ENCODE data around the gene DYNC2I2.
A peak's percentile ranks its signal among the peaks of the same experiment; 100 is the strongest.
"Not testable (repeated sequence)": the region's sequence is repeated elsewhere in the genome, so short reads cannot be mapped to it uniquely, and the experiment has no call there.

The DYNC2I2 gene

GRCh38 chr9:128694344-128694743 is 37.7 kb upstream of the DYNC2I2 start:
- no peak overlapping the region for H3K9ac ChIP-seq (ENCODE audit: low read length)
- no peak overlapping the region for H3K4me3 ChIP-seq (ENCODE audit: low read length)
- no peaks in the 10 kb centered on the region for H3K27me3 ChIP-seq (ENCODE audit: control insufficient read depth, insufficient read depth, low read length)
- H3K9me3 ChIP-seq (ENCODE audit: control insufficient read depth, low read length), result no peaks in the 10 kb centered on the region
- peaks cover 6% of the 10 kb centered on the region for H3K4me1 ChIP-seq (ENCODE audit: control insufficient read depth, insufficient read depth, low read length)
- no peaks in the 10 kb centered on the region for H3K36me3 ChIP-seq (ENCODE audit: control insufficient read depth, insufficient read depth, low read length)

GRCh38 chr9:128693738-128694137 is 37.1 kb upstream of the DYNC2I2 start:
- not testable (repeated sequence) for H3K27me3 ChIP-seq (ENCODE audit: control insufficient read depth, insufficient read depth, low read length); H3K4me3 ChIP-seq (ENCODE audit: low read length); H3K36me3 ChIP-seq (ENCODE audit: control insufficient read depth, insufficient read depth, low read length); H3K4me1 ChIP-seq (ENCODE audit: control insufficient read depth, insufficient read depth, low read length); H3K9me3 ChIP-seq (ENCODE audit: control insufficient read depth, low read length); H3K9ac ChIP-seq (ENCODE audit: low read length)

- Histone ChIP-seq H3K4me3 (ENCODE audit: low read length) (peak overlapping the region; percentile 74), H3K27me3 (ENCODE audit: control insufficient read depth, insufficient read depth, low read length) (no peaks in the 10 kb centered on the region), H3K36me3 (ENCODE audit: control insufficient read depth, insufficient read depth, low read length) (no peaks in the 10 kb centered on the region), H3K4me1 (ENCODE audit: control insufficient read depth, insufficient read depth, low read length) (peaks cover 28% of the 10 kb centered on the region), H3K9ac (ENCODE audit: low read length) (peak overlapping the region; percentile 78), H3K9me3 (ENCODE audit: control insufficient read depth, low read length) (no peaks in the 10 kb centered on the region)
Observed at GRCh38 chr9:128690684-128691034, 34.0 kb upstream of the DYNC2I2 start.

GRCh38 chr9:128689820-128690683 is 33.4 kb upstream of the DYNC2I2 start:
- H3K4me1 ChIP-seq (ENCODE audit: control insufficient read depth, insufficient read depth, low read length), result peaks cover 34% of the 10 kb centered on the region
- no peaks in the 10 kb centered on the region for H3K9me3 ChIP-seq (ENCODE audit: control insufficient read depth, low read length)
- peak overlapping the region; percentile 74 for H3K4me3 ChIP-seq (ENCODE audit: low read length)
- H3K9ac ChIP-seq (ENCODE audit: low read length), result peak overlapping the region; percentile 78
- no peaks in the 10 kb centered on the region for H3K27me3 ChIP-seq (ENCODE audit: control insufficient read depth, insufficient read depth, low read length)
- H3K36me3 ChIP-seq (ENCODE audit: control insufficient read depth, insufficient read depth, low read length), result no peaks in the 10 kb centered on the region

GRCh38 chr9:128689293-128689774 is 32.7 kb upstream of the DYNC2I2 start:
- Histone ChIP-seq H3K9me3 (ENCODE audit: control insufficient read depth, low read length) (no peaks in the 10 kb centered on the region), H3K4me1 (ENCODE audit: control insufficient read depth, insufficient read depth, low read length) (peaks cover 41% of the 10 kb centered on the region), H3K9ac (ENCODE audit: low read length) (peak overlapping the region; percentile 63), H3K27me3 (ENCODE audit: control insufficient read depth, insufficient read depth, low read length) (no peaks in the 10 kb centered on the region), H3K4me3 (ENCODE audit: low read length) (no peak overlapping the region), H3K36me3 (ENCODE audit: control insufficient read depth, insufficient read depth, low read length) (no peaks in the 10 kb centered on the region)

GRCh38 chr9:128688501-128689292 is 32.0 kb upstream of the DYNC2I2 start, which contains the start of gene SET:
TSS of gene SET (plus strand) at chr9:128689222. CDS start at chr9:128689583, 361 bp downstream.
- Histone ChIP-seq H3K4me3 (ENCODE audit: low read length) (peak within 1 kb of the TSS; percentile 61), H3K9ac (ENCODE audit: low read length) (peak within 1 kb of the TSS; percentile 82), H3K36me3 (ENCODE audit: control insufficient read depth, insufficient read depth, low read length) (no peaks in the 10 kb centered on the region), H3K4me1 (ENCODE audit: control insufficient read depth, insufficient read depth, low read length) (peaks cover 41% of the 10 kb centered on the region), H3K9me3 (ENCODE audit: control insufficient read depth, low read length) (no peaks in the 10 kb centered on the region), H3K27me3 (ENCODE audit: control insufficient read depth, insufficient read depth, low read length) (no peaks in the 10 kb centered on the region)

GRCh38 chr9:128687453-128687852 is 30.8 kb upstream of the DYNC2I2 start:
- peaks cover 44% of the 10 kb centered on the region for H3K4me1 ChIP-seq (ENCODE audit: control insufficient read depth, insufficient read depth, low read length)

GRCh38 chr9:128685636-128686489 is 29.2 kb upstream of the DYNC2I2 start:
- peaks cover 44% of the 10 kb centered on the region for H3K4me1 ChIP-seq (ENCODE audit: control insufficient read depth, insufficient read depth, low read length)

More at GRCh38 chr9:128687453-128687852, 30.8 kb upstream of the DYNC2I2 start:
- Histone ChIP-seq H3K9me3 (ENCODE audit: control insufficient read depth, low read length) (no peaks in the 10 kb centered on the region), H3K27me3 (ENCODE audit: control insufficient read depth, insufficient read depth, low read length) (no peaks in the 10 kb centered on the region), H3K36me3 (ENCODE audit: control insufficient read depth, insufficient read depth, low read length) (no peaks in the 10 kb centered on the region), H3K4me3 (ENCODE audit: low read length) (no peak overlapping the region), H3K9ac (ENCODE audit: low read length) (no peak overlapping the region)

GRCh38 chr9:128684325-128685199 is 27.9 kb upstream of the DYNC2I2 start:
- peak overlapping the region; percentile 97 for H3K9ac ChIP-seq (ENCODE audit: low read length)
- peak overlapping the region; percentile 72 for H3K4me3 ChIP-seq (ENCODE audit: low read length)
- H3K4me1 ChIP-seq (ENCODE audit: control insufficient read depth, insufficient read depth, low read length), result peaks cover 38% of the 10 kb centered on the region
- no peaks in the 10 kb centered on the region for H3K27me3 ChIP-seq (ENCODE audit: control insufficient read depth, insufficient read depth, low read length)
- no peaks in the 10 kb centered on the region for H3K36me3 ChIP-seq (ENCODE audit: control insufficient read depth, insufficient read depth, low read length)
- H3K9me3 ChIP-seq (ENCODE audit: control insufficient read depth, low read length), result no peaks in the 10 kb centered on the region

More at GRCh38 chr9:128685636-128686489, 29.2 kb upstream of the DYNC2I2 start:
- Histone ChIP-seq H3K9ac (ENCODE audit: low read length) (peak overlapping the region; percentile 72), H3K36me3 (ENCODE audit: control insufficient read depth, insufficient read depth, low read length) (no peaks in the 10 kb centered on the region), H3K4me3 (ENCODE audit: low read length) (peak overlapping the region; percentile 42), H3K27me3 (ENCODE audit: control insufficient read depth, insufficient read depth, low read length) (no peaks in the 10 kb centered on the region), H3K9me3 (ENCODE audit: control insufficient read depth, low read length) (no peaks in the 10 kb centered on the region)

- Histone ChIP-seq H3K9me3 (ENCODE audit: control insufficient read depth, low read length) (no peaks in the 10 kb centered on the region), H3K27me3 (ENCODE audit: control insufficient read depth, insufficient read depth, low read length) (no peaks in the 10 kb centered on the region), H3K9ac (ENCODE audit: low read length) (peak overlapping the region; percentile 97), H3K36me3 (ENCODE audit: control insufficient read depth, insufficient read depth, low read length) (no peaks in the 10 kb centered on the region), H3K4me3 (ENCODE audit: low read length) (peak overlapping the region; percentile 72), H3K4me1 (ENCODE audit: control insufficient read depth, insufficient read depth, low read length) (peaks cover 38% of the 10 kb centered on the region)
Observed at GRCh38 chr9:128684065-128684324, 27.3 kb upstream of the DYNC2I2 start.
